MV-4-11 (cell line): ENCODE data around the gene GNG3.
A peak's percentile ranks its signal among the peaks of the same experiment; 100 is the strongest.
"Not testable (repeated sequence)": the region's sequence is repeated elsewhere in the genome, so short reads cannot be mapped to it uniquely, and the experiment has no call there.

Experiments used
- DNase-seq: peaks from one replicate; lab custom pipeline; 2025; lab: John Stamatoyannopoulos, UW

The GNG3 gene

DNA sequence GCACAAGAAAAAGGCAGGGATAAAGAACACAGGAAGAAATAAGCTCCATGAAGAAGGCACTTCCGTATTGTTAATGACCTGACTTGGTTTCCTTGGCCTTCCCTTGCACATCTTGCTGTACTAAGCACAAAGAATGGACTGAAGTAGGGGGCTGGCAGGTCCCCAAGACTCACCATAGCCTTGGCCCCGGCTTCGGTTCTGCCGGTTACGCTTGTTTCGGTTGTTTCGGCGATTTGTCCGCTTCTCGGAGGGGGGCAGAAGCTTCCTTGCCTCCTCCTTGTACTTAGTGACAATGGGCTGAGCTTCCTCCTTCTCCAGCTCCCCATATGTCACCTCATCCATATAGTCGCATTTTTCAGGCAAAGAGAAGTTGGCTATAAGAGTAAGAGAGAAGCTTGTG, 9.3 kb downstream of the GNG3 start:
- DNase-seq = no peak

DNA sequence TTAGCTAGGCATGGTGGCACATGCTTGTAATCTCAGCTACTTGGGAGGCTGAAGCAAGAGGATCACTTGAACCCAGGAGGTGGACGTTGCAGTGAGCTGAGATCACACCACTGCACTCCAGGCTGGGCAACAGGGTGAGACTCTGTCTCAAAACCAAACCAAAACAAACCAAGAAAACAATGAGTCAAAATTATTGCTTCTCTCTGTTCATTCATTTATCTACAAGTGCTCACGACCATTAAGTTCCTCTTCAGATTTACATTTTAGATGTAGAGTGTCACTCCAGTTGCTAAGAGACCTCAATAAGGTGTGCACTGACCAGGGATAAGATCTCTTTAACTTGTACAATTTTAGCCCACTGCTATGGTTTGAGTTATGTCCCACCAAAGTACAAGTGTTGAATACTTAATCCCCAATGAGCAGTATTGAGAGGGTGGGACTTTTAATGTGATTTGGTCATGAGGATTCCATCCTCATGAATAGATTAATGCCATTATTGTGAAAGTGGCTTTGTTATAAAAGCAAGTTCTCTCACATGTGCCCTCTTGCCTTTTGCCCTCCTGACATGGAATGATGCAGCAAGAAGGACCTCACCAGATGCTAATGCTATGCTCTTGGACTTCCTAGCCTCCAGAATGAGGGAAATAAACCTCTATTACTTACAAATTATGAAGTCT, 12.0 kb downstream of the GNG3 start:
- DNase-seq = no peak

DNA sequence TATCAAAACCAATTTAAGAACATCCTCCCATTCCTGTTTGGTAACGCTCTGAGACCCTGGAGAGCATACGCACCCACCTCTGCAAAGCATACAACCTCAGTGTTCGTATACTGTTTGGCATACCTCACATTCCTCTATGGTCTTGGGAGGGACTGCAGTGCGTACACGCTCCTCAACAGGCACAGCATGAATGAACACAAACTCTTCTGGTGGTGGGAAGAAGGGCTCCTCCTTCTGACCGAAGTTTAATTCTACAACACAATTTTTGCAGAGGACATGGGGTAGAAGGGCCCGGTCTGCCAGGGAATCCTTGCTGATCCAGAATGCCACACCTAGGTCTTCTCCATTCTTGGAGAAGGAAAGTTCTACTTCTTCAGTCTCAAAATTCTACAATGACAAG, 14.5 kb downstream of the GNG3 start:
- DNase-seq = peak; percentile 41

DNA sequence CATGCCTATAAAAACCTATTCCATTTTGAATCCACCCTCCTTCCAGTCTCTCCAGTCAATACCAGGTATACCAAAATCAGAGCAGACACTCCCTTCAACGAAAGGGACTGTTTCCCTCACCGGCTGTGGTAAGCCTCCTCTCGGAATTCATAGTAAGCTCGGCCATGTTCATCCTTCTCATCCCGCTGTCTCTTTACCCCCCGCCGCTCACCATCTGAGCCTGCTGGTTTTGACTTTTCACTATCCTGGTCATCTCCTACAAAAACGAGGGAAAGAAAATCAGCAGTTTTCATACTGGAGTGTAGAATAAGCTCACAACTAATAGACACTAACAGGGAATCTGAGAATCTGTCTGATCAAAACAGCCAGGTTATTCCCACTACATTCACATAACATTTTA, 16.7 kb downstream of the GNG3 start:
- DNase-seq = no peak

DNA sequence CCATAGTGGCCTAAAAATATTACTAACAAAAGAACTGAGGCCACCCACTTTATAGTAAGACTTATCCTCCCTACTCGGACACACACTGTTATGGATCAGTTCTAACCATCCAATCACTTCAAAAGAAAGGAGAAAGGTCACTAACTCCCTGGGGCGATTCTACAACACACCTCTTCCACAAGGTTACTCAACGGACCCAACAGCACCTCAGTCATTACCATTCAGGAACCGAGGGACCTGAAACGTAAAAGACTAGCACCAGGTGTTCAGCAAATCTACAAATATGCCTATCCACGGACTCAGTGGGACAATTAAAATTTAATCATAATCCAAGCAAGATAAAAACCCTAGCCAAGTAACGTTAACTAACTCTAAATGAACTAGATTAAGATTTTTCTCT, 18.2 kb downstream of the GNG3 start:
- no peak for DNase-seq

DNA sequence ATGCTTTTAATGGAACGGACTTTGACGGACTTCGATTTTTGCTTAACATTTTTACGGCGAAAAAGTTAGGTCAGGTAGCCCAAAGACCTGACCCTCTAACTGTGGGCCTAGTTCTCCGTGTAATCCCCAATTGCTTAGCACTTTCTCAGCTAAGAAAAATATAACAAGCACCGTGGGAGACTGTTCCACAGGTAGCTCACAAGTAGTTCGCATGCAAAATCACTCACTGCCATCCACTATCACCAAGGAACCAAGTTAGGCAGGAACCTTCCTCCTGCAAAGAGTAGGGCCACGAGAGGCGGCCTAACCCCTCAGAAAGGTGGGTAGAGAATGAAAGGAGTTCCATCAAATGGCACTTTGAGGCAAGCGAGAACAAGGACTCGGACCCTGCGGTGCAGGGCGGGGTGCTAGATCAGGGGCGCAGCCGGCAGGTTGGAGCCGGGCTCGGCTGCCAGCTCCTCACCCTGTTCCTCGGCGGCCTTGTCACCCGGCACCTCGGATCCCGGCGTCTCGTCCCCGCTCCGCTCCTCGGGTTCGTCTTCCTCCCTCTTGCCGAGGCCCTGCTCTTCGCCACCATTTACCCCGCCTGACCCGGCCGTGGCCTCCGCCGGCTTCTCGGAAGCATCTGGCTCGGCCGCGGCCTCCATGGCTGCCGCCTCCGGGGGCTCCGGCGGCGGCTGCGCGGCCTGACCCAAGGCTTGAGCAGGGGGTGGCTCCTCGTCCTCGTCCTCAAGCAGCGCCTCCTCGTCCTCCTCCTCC, 18.9 kb downstream of the GNG3 start:
- no peak for DNase-seq

DNA sequence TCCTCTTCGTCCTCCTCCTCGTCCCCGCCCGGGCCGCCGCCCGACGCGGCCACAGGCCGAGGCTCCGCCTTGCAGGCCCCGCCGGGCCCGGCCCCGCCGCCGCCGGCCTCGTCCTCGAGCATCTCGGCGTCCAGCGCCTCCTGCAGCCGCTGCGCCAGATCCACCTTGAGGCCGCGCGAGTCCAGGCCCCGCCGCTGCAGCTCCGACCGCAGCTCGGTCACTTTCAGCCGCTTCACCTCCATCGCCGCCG, 19.4 kb downstream of the GNG3 start:
- DNase-seq = no peak

DNA sequence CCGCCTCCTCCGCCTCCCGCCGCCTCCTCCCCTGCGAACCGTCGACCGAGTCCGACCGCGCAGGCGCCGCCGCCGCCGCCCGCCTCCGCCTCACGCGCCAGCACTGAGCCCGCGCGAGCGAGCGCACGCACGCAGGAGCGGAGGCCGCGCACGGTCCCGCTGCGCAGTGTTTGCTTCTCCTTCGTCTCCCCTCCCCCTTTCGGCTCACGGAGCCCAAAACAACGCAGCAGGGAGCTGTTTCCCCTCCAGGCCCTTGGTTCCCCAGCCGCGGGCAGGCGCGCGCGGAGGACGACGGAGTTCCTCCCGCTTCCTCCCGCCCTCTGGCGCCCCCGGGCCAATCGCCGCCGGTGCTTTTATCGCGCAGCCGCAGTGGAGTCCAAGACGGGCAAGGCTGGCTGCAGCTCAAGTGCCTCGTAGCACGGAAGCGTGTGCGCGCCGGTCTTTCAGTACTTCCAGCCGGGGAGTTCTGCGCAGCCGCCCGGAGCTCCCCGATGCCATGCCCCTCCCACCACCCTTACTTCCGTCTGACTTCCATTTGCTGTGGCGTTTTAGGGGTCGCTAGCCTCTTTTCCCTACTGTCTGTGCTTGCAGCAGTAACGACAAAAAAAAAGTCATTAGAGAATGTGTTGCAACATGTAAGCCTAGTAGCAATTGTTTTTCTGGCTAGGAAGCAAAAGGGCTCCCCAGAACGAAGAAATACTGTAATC, 19.8 kb downstream of the GNG3 start, which contains the start of gene HNRNPUL2:
Gene HNRNPUL2, minus strand, starts transcription at position 293 of the 707 bp plus-strand sequence. CDS start 301 bp downstream, outside the sequence.
- DNase-seq = peak; percentile 100

DNA sequence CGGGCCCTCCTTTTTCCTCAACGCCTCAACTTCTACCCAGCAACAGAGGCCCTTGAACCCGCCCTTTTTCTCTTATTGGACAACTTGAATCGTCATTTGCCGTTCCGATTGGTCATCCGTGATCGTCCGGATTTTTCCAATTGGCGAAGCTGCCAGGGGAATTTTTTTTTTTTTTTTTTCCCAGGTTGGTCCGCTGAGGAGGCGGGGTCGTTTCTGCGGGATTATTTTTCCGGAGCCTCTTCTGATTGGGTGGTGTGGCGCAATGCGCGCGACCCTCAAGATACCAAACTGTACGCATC, 20.3 kb downstream of the GNG3 start:
- peak; percentile 98 for DNase-seq

DNA sequence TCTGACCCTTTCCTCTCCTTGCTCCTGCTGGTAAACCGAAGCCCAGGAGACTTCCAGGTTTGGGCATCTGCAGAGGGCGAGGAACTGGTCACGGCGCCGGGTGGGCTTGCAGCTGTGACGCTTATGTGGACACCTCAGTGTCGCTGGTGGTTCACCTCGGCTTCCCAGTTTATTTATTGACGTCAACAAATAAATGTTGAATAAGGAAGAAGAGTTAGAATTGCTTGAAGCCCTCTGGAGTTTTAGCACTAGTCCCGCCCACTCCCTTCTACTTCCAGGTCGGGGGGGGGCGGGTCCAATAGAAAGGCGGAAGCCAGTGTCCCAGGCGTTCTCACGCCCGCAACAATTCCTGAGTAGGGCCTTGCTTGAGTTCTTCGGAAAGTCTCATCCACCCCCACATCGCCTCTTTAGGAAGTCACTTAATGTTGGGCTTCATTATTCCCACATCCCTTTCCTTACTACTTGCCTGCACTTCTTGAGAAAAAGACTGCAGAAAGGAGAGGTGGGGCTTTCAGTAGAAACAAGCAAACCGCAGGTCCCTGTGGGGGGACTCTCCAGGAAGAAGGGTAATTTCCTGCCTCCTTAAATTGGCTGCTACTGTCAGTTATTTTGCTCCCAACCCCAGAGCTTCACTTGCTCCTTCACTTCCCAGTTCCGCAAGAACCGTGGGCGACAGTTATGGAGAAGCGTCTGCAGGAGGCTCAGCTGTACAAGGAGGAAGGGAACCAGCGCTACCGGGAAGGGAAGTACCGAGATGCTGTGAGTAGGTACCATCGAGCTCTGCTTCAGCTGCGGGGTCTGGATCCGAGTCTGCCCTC, 20.9 kb downstream of the GNG3 start, which contains the start of gene TTC9C:
Gene TTC9C, plus strand, starts transcription at position 316 of the 818 bp plus-strand sequence. Its CDS starts 363 bp downstream, at position 679.
- DNase-seq = peak; percentile 88

DNA sequence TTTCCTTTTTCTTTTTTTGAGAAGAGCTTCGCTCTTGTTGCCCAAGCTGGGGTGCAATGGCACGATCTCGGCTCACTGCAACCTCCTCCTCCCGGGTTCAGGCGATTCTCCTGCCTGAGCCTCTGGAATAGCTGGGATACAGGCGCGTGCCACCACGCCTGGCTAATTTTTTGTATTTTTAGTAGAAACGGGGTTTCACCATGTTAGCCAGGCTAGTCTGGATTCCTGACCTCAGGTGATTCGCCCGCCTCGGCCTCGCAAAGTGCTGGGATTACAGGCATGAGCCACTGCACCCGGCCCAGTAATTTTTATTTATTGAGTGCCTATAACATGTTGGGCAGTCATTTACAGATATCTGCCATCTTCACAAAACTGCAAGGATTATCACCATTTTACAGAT, 22.6 kb downstream of the GNG3 start:
- not testable (repeated sequence) for DNase-seq

DNA sequence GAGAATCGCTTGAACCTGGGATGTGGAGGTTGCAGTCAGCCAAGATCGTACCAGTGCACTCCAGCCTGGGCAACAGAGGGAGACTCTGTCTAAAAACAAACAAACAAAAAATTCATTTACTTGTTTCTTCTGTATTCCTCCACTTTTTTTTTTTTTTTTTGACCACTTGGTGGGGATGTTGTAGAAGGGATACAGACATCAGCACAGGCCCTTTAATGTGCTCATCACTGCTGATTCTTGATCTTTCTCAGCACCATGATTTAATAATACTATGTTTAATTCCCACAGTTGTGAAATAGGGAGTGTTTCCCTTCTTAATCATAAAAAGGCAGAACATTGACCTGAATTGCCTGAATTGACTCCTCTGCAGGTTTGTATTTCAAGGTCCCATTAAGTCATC, 25.4 kb downstream of the GNG3 start:
- DNase-seq = peak; percentile 38

DNA sequence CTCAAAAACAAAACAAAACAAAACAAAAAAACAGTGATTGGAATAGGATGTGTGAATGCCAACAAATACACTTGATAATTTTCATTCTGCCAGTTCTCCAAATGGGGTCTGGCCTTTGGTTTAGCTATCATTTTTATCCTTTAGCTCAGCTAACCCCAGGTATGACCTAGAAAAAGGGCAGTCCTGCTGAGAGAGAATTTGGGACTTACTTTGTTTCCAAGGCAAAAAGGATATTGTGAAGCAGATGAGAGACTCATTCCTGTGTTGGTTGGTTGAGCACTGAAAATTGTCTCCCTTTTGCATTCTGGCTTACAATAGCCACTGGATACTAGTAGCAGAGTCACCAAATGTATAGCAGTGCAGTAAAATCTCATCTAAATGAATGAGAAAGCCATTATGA, 29.7 kb downstream of the GNG3 start:
- no peak for DNase-seq

DNA sequence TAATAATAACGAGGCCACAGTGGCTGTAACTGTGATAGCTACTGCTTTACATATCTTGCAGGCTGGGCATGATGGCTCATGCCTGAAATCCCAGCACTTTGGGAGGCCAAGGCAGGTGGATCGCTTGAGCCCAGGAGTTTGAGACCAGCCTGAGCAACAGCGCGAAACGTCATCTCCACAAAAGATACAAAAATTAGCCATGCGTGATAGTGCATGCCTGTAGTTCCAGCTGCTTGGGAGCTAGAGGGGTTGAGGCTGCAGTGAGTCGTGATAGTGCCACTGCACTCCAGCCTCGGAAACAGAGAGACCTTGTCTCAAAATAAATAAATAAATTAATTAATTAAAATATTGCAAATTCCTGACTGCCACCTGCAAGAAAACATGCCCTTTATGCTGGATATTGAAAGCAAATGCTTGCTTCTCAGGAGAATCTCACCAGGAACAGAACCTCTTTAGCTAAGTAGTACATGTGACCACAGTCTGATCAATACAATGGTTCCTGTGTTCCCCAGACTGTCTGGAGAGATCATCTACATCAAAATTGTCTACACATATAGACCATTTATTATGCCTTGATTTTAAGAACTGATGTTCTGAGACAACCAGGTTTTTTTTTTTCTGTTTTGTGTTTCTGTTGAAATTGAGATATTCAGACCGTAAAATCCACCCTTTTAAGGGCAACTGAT, 40.1 kb downstream of the GNG3 start:
- DNase-seq = no peak

DNA sequence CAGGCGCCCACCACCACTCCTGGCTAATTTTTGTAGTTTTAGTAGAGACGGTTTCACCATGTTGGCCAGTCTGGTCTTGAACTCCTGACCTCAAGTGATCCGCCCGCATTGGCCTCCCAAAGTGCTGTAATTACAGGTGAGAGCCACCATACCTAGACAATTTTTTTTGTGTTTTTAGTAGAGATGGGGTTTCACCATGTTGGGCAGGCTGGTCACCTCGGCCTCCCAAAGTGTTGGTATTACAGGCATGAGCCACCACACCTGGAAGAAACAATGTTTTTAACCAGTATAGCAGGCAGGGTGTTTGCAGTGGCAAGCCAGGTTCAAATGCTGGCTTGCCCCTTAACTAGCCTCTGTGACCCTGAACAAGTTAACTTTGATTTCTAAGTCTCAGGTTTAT, 42.5 kb downstream of the GNG3 start:
- not testable (repeated sequence) for DNase-seq

DNA sequence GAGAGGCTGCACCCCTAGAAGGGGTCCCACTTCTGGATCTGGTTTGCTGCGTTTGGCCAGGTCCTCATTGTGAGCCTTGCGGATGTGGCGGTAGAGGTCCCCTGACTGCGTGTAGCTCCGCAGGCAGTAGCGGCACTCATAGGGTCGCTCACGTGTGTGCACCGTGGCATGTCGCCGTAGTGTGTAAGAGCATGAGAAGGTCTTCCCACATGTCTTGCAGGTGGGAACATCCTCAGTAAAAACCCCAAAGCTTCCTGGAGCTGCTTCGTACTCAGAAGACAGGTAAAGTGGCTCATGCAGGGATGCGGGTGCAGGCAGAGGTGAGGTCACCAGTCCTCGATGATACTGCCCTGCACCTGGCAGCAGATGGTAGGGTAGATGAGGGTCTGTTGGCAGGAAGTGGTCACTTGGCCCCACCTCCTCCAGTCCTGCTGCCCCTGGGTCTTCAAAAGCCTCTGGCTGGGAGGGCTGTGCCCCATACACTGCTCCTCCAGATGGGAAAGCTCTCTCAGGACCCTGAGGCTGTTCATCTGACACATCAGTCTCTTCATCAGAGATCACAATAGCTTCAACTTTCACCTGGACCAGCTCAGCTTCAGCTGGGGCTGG, 44.8 kb downstream of the GNG3 start:
- no peak for DNase-seq

DNA sequence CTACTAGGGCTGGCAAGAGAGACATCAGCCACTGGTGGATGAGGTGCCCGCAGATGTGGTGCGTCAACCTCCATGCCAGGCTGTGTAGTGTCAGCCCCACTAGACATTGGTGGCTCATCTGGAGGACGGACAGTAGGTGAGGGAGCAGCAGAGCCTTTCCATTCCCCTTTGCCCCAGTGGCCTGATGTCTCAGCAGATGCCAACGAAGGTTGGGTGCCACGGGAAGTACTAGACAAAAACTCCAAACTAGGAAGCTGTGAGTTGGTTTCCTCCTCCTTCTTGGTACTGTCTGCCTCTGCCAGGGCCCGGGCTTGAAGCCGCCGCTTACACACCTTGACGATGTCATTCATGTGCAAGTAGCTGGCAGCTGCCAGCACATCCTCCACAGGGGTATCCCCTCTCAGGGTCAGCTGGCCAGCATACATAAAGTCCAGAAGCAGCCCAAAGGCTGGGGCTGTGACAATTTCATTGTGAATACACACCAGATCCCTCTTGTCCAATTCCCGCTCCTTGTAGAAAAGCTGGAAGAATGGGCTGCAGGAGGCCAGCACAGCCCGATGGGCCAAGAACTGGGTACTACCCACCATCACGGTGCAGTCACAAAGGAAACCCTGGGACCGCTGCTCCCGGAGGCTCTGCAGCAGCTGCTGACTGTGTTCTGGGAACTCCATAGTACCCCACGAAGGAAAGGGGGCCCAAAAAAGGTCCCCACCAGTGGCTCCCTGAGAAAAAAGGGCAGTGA, 45.7 kb downstream of the GNG3 start:
- DNase-seq = no peak

DNA sequence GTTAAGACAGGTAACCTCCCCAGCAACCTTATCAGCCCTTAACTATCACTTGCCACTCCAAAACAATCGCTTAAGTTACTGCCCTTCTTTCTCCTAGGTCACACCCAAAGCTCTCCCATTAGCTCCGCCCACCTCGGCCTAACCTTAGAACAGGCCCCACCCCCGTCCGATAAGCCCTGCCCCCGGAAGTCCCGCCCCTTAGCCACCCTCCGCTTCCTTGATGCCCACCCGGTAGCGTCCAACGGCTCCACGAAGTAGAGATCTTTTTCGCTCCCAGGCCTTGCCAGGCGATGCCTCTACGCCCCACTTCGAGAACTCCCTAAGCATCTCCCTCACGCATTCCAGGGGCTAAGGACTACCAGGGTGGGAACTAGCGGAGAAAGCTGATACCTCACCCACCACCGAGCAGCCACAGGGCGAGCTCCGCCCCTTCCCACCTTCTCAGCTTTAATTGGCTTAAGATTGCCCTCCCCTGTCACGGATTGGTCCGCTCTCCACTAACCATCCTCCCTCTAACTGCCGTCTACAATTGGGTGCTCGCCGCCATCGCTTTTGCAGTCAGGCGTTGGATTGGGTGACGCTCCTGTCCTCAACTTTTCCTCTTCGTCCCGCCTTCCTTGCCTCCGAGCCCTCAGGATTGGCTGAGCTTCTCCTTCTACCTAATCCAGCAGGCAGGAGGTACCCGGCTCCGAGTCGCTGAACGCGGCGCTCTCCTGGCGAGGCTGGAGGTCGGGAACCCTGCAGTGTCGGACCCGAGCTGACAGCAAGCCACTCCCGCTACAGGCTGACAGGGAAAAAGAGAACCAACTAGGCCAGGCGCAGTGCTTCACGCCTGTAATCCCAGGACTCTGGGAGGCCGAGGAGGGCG, 46.5 kb downstream of the GNG3 start, which contains the start of gene ZBTB3:
Gene ZBTB3, minus strand, starts transcription at position 425 of the 868 bp plus-strand sequence. CDS start 496 bp downstream, outside the sequence.
- peak; percentile 100 for DNase-seq

DNA sequence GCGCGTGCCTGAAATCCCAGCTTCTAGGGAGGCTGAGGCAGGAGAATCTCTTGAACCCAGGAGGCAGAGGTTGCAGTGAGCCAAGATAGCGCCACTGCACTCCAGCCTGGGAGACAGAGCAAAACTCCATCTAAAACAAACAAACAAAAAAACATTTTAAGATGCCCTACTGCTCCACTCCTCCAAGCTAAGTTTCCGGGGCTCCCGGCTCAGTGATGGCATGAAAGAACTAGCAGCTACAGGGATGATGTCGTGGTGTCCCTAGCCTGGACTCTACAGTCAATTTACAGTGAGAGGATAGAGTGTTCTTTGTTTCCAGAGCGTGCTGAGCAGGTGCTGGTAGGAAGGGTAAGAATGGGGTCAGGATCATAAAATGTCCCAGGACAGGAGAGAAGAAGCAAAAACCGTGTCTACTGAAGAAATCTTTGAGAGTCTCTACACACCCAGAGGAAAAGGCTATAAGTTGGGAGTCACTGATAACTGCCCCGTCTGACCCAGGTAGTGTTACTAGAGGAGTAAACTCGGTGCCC, 47.7 kb downstream of the GNG3 start:
- no peak for DNase-seq
